GM18520 (cell line): Measurements from ENCODE around the gene MRPS24.

Experiments used
- ATAC-seq: cut with Tn5 transposase; IDR thresholded peaks from one replicate; pipeline ENCODE4 v1.9.1; 2021; ENCODE audit not compliant: unreplicated experiment

The MRPS24 gene

DNA sequence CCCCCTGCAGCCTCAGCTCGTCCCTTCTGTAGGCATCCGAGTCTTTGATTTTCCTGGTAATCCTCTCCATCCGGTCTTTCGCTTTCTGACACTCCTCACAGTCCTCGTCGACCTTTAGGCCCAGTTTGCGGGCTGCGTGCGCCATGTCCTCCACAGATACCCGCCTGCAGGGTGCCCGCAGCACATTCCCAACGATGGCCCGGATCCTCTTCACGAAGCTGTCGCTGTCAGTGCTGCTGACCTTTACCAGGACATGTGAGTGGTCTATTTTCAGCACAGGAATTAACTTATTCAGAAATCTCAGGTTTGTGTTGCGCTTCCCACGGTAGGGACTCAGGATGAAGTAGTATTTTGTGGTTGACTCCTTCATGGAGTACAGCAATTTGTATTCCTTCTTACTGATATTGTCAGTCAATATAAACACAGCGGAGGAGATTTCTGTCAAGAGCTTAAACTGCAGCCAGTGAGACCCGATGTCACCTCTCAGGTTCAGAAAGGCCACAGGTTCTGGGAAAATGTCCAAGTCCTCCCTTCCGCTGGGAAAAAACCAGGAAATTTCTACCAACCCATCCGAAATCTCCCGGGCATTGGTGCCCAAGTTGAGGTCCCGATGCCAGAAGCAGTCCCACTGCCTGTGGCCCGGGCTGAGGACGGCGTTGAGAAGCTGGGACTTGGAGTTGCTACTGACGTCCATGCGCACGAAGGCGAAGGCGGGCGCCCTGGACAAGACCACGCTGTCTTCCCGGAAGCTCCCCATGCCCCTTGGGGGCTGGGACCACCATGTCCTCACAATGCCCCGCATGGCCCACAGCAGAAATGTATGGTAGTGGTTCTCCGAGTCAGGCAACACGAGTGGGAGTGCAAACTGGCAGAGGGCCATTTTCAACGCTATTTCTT is 8.9 kb upstream of the MRPS24 start:
- no peak for ATAC-seq

DNA sequence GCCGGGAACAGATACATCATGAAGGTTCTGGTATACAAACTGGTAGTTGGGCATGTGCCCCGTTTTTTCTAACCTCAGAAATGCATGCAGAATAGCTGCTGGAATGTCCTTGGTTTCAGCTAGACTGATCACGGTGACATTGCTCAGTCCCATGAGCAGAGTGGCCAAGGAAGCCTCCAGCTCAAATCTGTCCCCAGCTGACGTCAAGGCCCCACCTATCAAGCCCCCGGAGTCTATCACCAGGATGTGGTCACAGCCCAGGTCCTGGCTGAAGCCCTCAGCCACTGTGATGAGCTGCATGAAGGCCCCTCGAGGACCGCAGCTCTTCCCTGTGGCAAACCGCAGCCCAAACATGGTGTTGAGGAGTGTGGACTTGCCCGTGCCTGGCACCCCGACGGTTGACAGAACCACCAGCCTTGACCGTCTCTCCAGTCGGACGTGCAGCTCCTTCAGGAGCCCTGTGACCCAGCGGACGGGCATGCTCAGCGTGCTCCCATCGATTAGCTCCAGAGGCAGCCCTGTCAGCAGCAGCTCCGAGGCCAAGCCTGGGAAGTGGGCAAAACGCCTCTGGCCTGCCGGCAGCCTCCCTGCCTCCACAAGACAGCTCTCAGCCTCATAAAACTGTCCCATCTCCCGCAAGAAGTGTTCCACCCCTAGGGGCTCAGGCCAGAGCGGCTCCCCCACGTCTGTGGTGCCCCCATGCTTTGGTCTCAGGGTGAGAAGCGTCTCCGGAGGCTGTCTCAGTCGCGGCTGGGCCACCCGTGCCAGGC is 7.8 kb upstream of the MRPS24 start:
- ATAC-seq = no peak

DNA sequence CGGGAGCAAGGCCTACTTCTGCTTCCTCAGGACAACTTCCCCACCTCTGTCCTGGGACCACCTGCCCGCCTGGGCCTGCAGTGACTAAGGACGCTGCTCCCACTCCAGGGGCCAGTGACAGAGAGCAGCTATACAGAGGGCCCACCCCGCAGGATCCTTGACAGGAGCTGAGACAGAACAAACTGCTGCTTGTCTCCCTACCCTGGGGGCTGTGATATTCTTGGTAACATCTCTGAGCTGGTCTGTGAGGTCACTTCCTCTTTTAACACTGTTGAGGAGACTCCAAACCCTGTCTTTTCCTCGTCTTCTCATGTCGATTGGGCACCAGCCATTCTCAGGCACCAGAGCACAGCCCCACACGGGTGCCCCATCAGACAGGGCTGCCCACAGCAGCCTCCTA is 6.9 kb upstream of the MRPS24 start:
- no peak for ATAC-seq

- ATAC-seq = no peak
These were observed 4.0 kb upstream of the MRPS24 start for GRCh38 chr7:43873300-43873699.

- ATAC-seq = no peak
These were observed 3.2 kb upstream of the MRPS24 start for GRCh38 chr7:43872406-43873110.

DNA sequence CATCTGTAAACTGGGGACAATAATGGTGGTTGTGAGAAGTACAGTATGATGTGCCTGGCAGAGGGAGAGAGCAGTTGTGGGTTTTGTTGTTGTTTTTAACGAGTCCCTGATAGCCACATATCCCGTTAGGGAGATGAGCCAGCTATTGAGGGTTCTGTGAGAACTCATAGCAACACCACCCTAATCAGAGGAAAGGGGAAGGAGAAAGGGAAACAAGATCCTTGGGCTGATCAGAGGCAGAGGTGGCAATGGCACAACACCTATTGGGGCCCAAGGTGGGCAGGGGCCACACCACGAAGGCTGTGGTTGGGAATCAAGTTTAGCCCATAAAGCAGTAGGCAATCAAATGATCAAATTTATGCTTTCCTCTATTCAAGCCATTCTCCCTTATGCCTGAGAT is 1.7 kb upstream of the MRPS24 start:
- no peak for ATAC-seq

DNA sequence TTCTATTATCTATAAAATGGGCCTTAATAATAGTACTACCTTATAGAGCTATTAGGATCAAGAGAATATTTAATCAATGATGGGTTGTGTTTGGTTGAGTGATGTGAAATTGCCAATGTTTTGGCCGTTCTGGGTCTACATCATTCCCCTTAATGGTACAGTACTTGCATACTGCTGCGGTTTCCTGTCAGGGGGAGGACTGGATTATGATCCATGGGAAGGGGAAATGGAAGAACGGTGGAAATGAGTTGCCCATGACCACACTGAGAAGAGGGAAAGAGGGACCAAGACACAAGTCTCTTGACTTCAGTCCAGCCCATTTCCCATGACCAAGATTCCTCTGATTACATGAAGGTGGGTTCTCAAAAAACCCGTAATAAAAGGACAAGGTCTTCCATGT is 999 bp upstream of the MRPS24 start:
- no peak for ATAC-seq

DNA sequence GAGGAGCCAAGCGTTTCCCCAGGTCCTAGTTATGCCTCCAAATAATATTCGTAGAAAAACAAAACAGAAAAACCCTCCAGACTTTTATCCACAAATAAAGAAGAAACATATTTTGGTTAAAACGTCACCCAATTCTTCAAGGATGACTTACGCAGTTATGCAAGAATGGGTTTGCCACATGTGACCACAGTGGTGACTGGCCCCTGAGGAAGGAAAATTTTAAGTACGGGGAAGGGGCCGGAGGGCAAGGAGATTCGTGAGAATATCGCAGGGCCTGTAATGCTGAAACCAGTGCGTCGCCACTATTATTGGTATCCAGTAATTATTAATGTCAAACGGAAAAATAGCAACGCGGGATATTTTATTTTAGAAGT is 537 bp upstream of the MRPS24 start:
- ATAC-seq = no peak

DNA sequence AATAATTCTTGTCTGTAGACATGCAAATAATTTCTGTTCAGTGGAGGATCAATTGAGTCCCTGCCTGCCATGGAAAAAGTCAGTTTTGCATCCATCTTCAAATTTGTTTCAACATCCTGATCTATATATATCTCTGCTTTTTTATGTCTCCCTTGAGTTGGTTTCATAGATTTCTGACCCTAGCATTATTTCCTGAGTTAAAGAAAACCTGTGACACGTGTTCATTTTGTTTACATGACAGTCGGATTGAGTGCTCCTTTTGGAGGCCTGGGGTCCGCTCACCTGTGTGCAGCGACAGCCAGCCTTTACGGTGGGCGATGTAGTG is 674 bp downstream of the MRPS24 start:
- no peak for ATAC-seq

DNA sequence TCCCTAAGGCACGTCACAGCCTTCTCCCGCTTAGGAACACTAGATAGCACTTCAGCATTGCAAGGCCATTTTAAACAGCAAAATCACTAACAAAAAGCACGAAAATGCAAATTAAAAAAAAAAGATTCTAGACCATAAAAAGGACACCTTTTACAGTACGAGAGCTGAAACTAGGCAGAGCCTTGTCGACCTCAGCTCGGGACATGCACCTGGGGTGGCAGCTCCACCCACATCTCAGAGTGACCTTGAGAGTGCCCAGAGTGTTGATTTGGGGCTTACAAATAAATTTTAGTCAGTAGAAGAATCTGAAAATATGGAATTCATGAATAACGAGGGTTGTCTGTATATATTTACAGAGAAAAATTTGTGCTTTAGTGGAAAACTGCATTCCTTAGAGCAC is 1.1 kb downstream of the MRPS24 start:
- ATAC-seq = no peak

- no peak for ATAC-seq
These were observed 4.0 kb downstream of the MRPS24 start for GRCh38 chr7:43865277-43865676.

DNA sequence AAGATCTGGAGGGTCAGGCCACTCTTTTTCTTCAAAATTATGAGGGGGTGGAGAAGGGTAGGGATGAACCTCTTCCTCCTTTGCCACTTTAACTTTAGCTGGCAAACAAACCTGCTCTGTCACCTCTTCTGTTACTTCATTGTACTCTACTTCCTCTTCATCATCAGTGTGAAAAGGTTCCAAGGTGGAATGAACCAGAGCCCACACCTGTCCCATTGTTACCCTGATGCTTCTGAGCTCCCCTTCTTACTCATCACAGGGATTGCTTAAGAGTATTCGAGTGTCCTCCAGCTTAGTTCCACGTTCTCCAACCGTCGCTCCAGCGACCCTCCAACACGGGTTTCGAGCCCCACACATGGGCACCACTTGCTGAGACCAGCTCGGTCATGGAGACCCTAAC is 5.2 kb downstream of the MRPS24 start:
- no peak for ATAC-seq

DNA sequence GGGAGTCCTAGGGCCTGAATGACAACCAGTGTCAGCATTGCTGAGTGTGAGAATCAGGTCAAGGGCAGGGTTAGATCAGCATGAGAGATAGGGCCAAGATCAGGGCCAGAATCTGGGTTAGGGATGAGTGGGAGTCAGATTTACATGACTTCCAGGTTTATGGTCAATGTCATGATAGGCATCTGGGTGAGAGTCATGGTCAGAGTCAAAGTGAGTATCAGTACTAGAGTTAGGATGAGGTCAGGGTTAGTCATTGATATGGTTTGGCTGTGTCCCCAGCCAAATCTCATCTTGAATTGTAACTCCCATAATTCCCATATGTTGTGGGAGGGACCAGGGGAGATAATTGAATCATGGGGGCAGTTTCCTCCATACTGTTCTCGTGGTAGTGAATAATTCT is 12.3 kb downstream of the MRPS24 start:
- ATAC-seq = no peak

- no peak for ATAC-seq
These were observed 13.0 kb downstream of the MRPS24 start for GRCh38 chr7:43856316-43856715.

GRCh38 chr7:43855176-43855575 is 14.1 kb downstream of the MRPS24 start:
- no peak for ATAC-seq

DNA sequence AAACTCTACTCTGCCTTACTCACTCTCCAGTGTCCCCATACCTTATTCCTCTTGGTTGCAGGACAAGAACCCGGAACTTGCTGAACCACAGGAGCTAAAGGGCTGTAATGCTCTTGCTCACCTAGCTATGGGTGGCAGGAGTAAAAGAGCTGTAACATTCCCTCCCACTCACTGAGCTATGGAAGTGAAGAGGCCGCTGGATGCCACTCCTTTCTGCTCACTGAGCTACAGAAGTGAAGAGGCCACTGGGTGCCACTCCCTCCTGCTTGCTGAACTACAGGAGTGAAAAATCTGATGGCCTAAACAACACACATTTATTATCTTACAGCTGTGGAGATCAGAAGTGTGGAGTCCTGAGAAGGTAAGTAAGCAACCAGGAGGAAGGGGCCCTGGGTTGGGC is 17.5 kb downstream of the MRPS24 start:
- no peak for ATAC-seq

DNA sequence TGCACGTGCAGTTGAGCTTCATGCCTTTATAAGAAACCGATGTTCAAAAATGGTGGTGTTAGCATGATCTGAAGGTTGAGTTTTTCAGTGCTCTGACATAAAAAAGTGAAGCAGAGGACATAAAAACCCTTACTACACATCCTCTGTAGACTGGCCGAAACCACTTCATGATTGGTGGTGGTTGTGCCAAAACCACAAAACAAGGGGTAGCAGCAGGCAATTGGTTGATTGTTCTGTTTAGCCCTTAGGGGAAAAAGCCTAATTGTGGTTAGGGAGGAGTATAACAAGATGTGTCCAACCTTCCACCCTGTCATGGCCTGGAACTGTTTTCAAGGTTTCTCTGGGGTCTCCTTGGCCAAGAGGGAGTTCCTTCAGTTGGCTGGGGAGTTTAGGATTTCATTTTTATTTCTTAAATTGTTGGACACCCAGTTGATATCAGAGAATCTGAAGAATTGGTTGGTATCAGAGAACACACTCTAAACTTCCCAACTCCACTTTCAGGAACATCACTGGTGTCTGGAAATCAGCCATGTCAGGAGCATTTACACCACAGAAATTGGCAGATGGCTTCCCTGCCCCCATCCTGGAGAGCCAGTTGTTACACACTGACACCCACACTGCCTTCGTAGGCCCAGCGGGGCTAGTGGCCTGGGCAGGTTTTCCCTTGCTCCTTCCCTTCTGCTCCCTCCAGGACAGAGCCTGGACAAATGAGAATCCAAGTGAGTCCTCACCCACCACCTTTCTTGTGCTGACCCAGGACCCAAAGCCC is 18.8 kb downstream of the MRPS24 start:
- ATAC-seq = no peak

DNA sequence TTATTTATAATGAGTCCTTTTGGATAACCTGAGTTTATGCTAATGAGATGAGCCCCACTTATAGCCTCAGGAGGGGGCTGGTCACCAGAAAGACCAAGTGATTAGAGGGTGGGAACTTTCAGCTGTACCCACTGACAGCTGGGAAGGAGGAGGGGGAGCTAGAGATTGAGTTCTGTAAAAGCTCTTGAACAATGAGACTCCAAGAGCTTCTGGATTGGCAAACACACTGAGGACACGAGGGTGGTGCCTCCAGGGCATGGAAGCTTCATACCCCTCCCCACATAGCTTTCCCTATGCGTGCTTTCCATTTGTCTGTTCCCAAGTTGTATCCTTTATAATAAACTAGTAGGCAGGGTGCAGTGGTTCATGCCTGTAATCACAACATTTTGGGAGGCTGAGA is 20.3 kb downstream of the MRPS24 start:
- ATAC-seq = no peak

DNA sequence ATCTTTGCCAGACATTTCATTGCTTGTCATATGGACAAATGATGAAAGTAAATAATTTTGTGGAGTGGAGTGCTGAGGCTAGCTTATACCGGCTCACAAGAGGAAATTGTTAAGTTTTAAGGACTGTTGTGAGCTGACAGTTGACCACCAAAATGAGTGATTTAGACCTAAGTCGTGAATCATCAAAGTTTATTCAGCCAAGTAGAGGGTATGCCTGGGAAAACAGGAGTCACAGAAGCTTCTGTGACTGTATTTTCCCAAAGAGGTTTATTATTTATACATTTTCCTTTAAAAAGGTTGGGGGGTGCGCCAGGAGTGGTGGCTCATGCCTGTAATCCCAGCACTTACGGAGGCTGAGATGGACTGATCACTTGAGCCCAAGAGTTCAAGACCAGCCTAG is 21.8 kb downstream of the MRPS24 start:
- ATAC-seq = no peak

- ATAC-seq = no peak
These were observed 24.7 kb downstream of the MRPS24 start for GRCh38 chr7:43844662-43845061.

- ATAC-seq = no peak
These were observed 25.1 kb downstream of the MRPS24 start for GRCh38 chr7:43844257-43844656.
